GM23248 (cell line): Measurements from ENCODE around the gene CACNA1E.

ENCODE experiments used
- EZH2 ChIP-seq: fragments of 200-600 bp; sonication (generic); IDR thresholded peaks from 2 replicates; pipeline ENCODE4 v1.6.1; 2018; ENCODE audit warnings: antibody characterized with exemption, mild to moderate bottlenecking; ENCODE audit not compliant: insufficient read depth, poor library complexity, severe bottlenecking
- EZH2phosphoT487 ChIP-seq: fragments of 200-600 bp; sonication (generic); IDR thresholded peaks from 2 replicates; pipeline ENCODE4 v1.6.1; 2018; ENCODE audit warnings: antibody characterized with exemption, moderate library complexity, mild to moderate bottlenecking, low read depth; ENCODE audit not compliant: insufficient read depth

- TF ChIP-seq EZH2 (no peak), EZH2phosphoT487 (no peak)
Observed at GRCh38 chr1:181618559-181618958, 135.2 kb downstream of the CACNA1E start.
